HEK293T (cell line): ENCODE results near the gene CCL22.

Experiments
- ARNT ChIP-seq: fragments of 450-650 bp; IDR thresholded peaks from 2 replicates; pipeline ENCODE4 v1.6.1; 2017; ENCODE audit warnings: mild to moderate bottlenecking
- SP1 ChIP-seq: fragments of 450-650 bp; IDR thresholded peaks from 2 replicates; pipeline ENCODE4 v1.6.1; 2017
- TARDBP ChIP-seq: fragments of 450-650 bp; IDR thresholded peaks from 2 replicates; pipeline ENCODE4 v1.6.1; 2016
- TF ChIP-seq, protein P1 (sequence below): fragments of 450-650 bp; IDR thresholded peaks from 2 replicates; pipeline ENCODE4 v1.6.1; 2016

DNA sequence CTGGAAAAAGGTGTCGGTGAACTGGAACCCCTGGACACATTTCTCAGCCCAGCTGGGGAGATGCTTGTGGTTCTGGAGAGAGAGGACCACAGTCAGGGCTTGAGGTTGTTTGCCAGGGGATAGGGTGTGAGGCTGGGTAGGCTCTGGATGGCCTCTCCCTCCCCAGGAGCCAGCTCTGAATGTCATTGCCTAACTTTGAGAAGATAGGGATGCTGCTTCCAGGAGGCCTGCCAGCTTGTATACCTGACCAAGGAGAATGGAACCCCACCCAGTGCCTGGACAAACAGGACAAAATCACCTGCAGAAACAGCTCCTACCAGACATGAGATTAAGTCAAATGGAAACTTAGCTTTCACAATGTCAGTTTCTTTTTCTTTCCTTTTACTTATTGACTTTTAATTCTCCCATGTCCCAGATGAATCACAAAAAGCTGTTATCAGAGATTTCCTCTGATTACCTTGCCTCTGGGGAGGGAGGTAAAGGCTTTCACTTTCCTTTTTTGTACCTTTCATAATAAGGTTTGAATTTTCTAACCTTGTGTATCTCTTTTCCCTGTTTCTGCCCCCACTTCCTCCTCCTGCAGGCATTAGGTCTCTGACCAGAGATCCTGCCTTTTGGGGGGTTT lies 44.3 kb upstream of the CCL22 start:
- TF ChIP-seq TARDBP (no peak), ARNT (no peak), SP1 (no peak)
- TF ChIP-seq, protein P1, sequence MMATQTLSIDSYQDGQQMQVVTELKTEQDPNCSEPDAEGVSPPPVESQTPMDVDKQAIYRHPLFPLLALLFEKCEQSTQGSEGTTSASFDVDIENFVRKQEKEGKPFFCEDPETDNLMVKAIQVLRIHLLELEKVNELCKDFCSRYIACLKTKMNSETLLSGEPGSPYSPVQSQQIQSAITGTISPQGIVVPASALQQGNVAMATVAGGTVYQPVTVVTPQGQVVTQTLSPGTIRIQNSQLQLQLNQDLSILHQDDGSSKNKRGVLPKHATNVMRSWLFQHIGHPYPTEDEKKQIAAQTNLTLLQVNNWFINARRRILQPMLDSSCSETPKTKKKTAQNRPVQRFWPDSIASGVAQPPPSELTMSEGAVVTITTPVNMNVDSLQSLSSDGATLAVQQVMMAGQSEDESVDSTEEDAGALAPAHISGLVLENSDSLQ, result no peak
